AG09309 (cell line): ENCODE results near the gene NTSR1.

ENCODE experiments used
- DNase-seq: peaks from one replicate; pipeline ENCODE4 v3.0.0-alpha.2; 2010; ENCODE audit warnings: low read depth
- H3K4me3 ChIP-seq: 2 replicates; pipeline ENCODE4 v1.5.1; 2011; ENCODE audit warnings: mild to moderate bottlenecking, low read depth, low read length, moderate library complexity; ENCODE audit not compliant: control insufficient read depth
- CTCF ChIP-seq: IDR thresholded peaks from 2 replicates; pipeline ENCODE4 v1.5.1; 2011; ENCODE audit warnings: mild to moderate bottlenecking, low read depth, low read length, inconsistent platforms; ENCODE audit not compliant: insufficient read depth, control insufficient read depth; ENCODE audit errors: missing control alignments

Gene NTSR1

GRCh38 chr20:62736407-62737071 lies 27.9 kb downstream of the NTSR1 start:
- TF ChIP-seq CTCF: no peak
- DNase-seq: no peak
- no peak overlapping the region for H3K4me3 ChIP-seq

- no peak for DNase-seq
- H3K4me3 ChIP-seq: no peak overlapping the region
- TF ChIP-seq CTCF: no peak
These were observed 28.7 kb downstream of the NTSR1 start for GRCh38 chr20:62737271-62737811.

GRCh38 chr20:62738025-62738881 lies 29.6 kb downstream of the NTSR1 start:
- DNase-seq: no peak
- H3K4me3 ChIP-seq: no peak overlapping the region
- TF ChIP-seq CTCF: no peak

GRCh38 chr20:62739067-62739466 lies 30.4 kb downstream of the NTSR1 start:
- no peak for DNase-seq
- no peak for TF ChIP-seq CTCF
- H3K4me3 ChIP-seq: no peak overlapping the region

GRCh38 chr20:62739581-62740285 lies 31.1 kb downstream of the NTSR1 start:
- DNase-seq: no peak
- H3K4me3 ChIP-seq: peak overlapping the region; percentile 5; the same call in 1 of the 2 replicates
- no peak for TF ChIP-seq CTCF
